SJSA1 (cell line): ENCODE data around the gene CCDC47. TPM values are rescaled to one million over a fixed set of nuclear protein-coding genes. Genes with fewer than 3 reads are reported as not detected.

Experiments used
- DNase-seq, 2 experiments: peaks; one replicate each; pipeline ENCODE4 v3.0.0-alpha.2; 2015 to 2020; ENCODE audit warnings: low spot score in 2 of 2, low read depth in 1 of 2
- H3K27ac ChIP-seq: fragments of 250-450 bp; sonication (Bioruptor Pico); 2 replicates; pipeline ENCODE4 v1.5.1; 2020; ENCODE audit warnings: mild to moderate bottlenecking, moderate library complexity
- H3K27me3 ChIP-seq: fragments of 250-450 bp; sonication (Bioruptor Pico); replicated peaks from 2 replicates; pipeline ENCODE4 v1.5.1; 2020; ENCODE audit warnings: mild to moderate bottlenecking, moderate library complexity
- H3K36me3 ChIP-seq: fragments of 250-450 bp; sonication (Bioruptor Pico); 2 replicates; pipeline ENCODE4 v1.5.1; 2020; ENCODE audit warnings: mild to moderate bottlenecking
- H3K4me1 ChIP-seq: fragments of 250-450 bp; sonication (Bioruptor Pico); replicated peaks from 2 replicates; pipeline ENCODE4 v1.6.1; 2021; ENCODE audit warnings: mild to moderate bottlenecking
- H3K4me3 ChIP-seq: fragments of 250-450 bp; sonication (Bioruptor Pico); 2 replicates; pipeline ENCODE4 v1.5.1; 2020; ENCODE audit warnings: mild to moderate bottlenecking
- H3K9me3 ChIP-seq: fragments of 250-450 bp; sonication (Bioruptor Pico); replicated peaks from 2 replicates; pipeline ENCODE4 v1.5.1; 2020; ENCODE audit warnings: mild to moderate bottlenecking
- total RNA-seq: library from RNA; depleted of rRNA; stranded (reverse); fragments of >200 nt; shearing (Covaris generic); gene quantifications from 2 replicates; pipeline ENCODE4 v1.2.3, GENCODE V29; 2014; rRNA removed

The CCDC47 gene
- total RNA-seq, 1 experiment from 2014 or later = 106 TPM

- Histone ChIP-seq H3K27ac (no peak overlapping the region), H3K9me3 (peaks cover 10% of the 10 kb centered on the region), H3K4me1 (peaks cover 29% of the 10 kb centered on the region), H3K27me3 (no peaks in the 10 kb centered on the region), H3K4me3 (no peak overlapping the region), H3K36me3 (peaks cover 77% of the 10 kb centered on the region)
- peak; percentile 34 to 72 for DNase-seq
These were observed 75.8 kb downstream of the CCDC47 start for GRCh38 chr17:63697341-63698286.

- H3K4me1 ChIP-seq = peaks cover 29% of the 10 kb centered on the region
- peaks cover 10% of the 10 kb centered on the region for H3K9me3 ChIP-seq
- H3K27ac ChIP-seq = no peak overlapping the region
- peak in 1 of 2 experiments; percentile 40 for DNase-seq
- peaks cover 87% of the 10 kb centered on the region for H3K36me3 ChIP-seq
- no peak overlapping the region for H3K4me3 ChIP-seq
- no peaks in the 10 kb centered on the region for H3K27me3 ChIP-seq
These were observed 76.9 kb downstream of the CCDC47 start for GRCh38 chr17:63696381-63696961.

- no peaks in the 10 kb centered on the region for H3K27me3 ChIP-seq
- H3K4me1 ChIP-seq = peaks cover 26% of the 10 kb centered on the region
- H3K9me3 ChIP-seq = peaks cover 8% of the 10 kb centered on the region
- H3K36me3 ChIP-seq = peaks cover 87% of the 10 kb centered on the region
- H3K27ac ChIP-seq = no peak overlapping the region
- DNase-seq = no peak
- H3K4me3 ChIP-seq = no peak overlapping the region
These were observed 77.5 kb downstream of the CCDC47 start for GRCh38 chr17:63695889-63696288.

Other genes with a start within 250 kb of the CCDC47 start
- 60.4 and 68.5 TPM in 2 replicates for gene DCAF7, start 223.1 kb downstream of the CCDC47 start, total RNA-seq
- gene TACO1, start 172.7 kb downstream of the CCDC47 start, total RNA-seq = 23.7 and 30.6 TPM in 2 replicates
- gene MAP3K3, start 151.2 kb downstream of the CCDC47 start, total RNA-seq = 35.8 and 49.5 TPM in 2 replicates
- gene LIMD2, start 73.5 kb downstream of the CCDC47 start, total RNA-seq = 26.5 and 35.2 TPM in 2 replicates
- 14.7 and 17.3 TPM in 2 replicates for gene STRADA, start 31.8 kb downstream of the CCDC47 start, total RNA-seq
- 102 and 118 TPM in 2 replicates for gene DDX42, start 573 bp upstream of the CCDC47 start, total RNA-seq
- 54.4 and 63.7 TPM in 2 replicates for gene PSMC5, start 53.8 kb upstream of the CCDC47 start, total RNA-seq
- 68.9 and 80.2 TPM in 2 replicates for gene FTSJ3, start 54.1 kb upstream of the CCDC47 start, total RNA-seq
- 75.9 and 115 TPM in 2 replicates for gene SMARCD2, start 69.1 kb upstream of the CCDC47 start, total RNA-seq
- not detected in 2 replicates for gene CSH2, start 100.1 kb upstream of the CCDC47 start, total RNA-seq
- not detected in 2 replicates for gene GH2, start 108.3 kb upstream of the CCDC47 start, total RNA-seq
- gene CSH1, start 123.0 kb upstream of the CCDC47 start, total RNA-seq = not detected in 2 replicates
- not detected in 2 replicates for gene CSHL1, start 137.7 kb upstream of the CCDC47 start, total RNA-seq
- gene GH1, start 145.2 kb upstream of the CCDC47 start, total RNA-seq = not detected in 2 replicates
- not detected in 2 replicates for gene CD79B, start 158.7 kb upstream of the CCDC47 start, total RNA-seq
- gene SCN4A, start 199.3 kb upstream of the CCDC47 start, total RNA-seq = not detected in 2 replicates
- gene PRR29, start 224.8 kb upstream of the CCDC47 start, total RNA-seq = 0.08 TPM in 1 of 2 replicates, not detected in the other
- gene ICAM2, start 247.0 kb upstream of the CCDC47 start, total RNA-seq = 0.87 TPM in 1 of 2 replicates, not detected in the other